GM12865 (cell line): ENCODE data around the gene SERTM2.

Experiments used
- DNase-seq: peaks from one replicate; pipeline ENCODE4 v3.0.0; 2010; ENCODE audit warnings: low read depth
- H3K4me3 ChIP-seq: 2 replicates; pipeline ENCODE4 v1.5.1; 2011; ENCODE audit warnings: mild to moderate bottlenecking, low read depth, low read length, control low read depth
- TF ChIP-seq, protein P1 (sequence below): IDR thresholded peaks from 2 replicates; pipeline ENCODE4 v1.5.1; 2011; ENCODE audit warnings: low read length, control low read depth, low read depth, inconsistent platforms; ENCODE audit not compliant: insufficient read depth; ENCODE audit errors: missing control alignments

Gene SERTM2

DNA sequence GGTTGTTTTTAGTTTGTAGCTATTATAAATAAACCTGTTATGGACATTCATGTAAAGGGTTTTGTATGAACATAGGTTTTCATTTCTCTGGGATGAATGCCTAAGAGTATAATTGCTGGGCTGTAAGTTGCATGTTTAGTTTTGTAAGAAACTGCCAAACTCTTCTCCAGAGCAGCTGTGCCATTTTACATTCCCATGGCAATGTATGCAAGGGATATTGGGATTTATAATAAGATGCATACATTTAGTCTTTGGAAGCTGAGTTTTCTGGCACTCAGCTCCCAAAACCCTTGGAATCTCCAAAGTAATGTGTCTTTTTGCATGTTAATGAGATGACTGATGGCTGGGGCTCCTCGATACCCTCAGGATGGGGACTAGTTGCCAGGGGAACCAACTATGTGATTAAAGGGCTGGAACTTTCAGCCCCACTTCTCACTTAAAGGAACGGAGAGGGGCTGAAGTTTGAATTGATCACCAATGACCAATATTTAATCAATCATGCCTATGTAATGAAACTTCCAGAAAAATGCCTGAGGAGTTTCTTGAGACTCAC lies 44.0 kb downstream of the SERTM2 start:
- DNase-seq: no peak
- no peak overlapping the region for H3K4me3 ChIP-seq
- TF ChIP-seq, protein P1, sequence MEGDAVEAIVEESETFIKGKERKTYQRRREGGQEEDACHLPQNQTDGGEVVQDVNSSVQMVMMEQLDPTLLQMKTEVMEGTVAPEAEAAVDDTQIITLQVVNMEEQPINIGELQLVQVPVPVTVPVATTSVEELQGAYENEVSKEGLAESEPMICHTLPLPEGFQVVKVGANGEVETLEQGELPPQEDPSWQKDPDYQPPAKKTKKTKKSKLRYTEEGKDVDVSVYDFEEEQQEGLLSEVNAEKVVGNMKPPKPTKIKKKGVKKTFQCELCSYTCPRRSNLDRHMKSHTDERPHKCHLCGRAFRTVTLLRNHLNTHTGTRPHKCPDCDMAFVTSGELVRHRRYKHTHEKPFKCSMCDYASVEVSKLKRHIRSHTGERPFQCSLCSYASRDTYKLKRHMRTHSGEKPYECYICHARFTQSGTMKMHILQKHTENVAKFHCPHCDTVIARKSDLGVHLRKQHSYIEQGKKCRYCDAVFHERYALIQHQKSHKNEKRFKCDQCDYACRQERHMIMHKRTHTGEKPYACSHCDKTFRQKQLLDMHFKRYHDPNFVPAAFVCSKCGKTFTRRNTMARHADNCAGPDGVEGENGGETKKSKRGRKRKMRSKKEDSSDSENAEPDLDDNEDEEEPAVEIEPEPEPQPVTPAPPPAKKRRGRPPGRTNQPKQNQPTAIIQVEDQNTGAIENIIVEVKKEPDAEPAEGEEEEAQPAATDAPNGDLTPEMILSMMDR: no peak

DNA sequence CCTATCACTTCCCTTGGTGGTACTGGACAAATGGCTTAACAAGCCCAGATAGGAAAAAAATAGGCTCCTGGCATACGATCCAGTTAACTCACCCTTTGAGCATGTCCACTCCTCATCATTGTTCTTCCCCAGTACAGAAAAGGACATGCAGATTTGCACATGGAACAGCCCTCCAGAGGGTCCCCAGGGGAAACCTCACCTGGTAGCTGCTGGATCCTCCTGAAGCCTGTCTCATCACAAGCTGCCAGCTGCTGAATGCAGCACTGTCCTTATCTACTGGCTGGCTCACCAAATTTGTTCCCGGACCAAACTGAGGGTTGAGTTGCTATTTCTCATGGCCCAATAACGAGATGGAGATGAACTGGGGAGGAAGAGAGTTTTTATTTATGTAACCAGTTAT lies 49.4 kb downstream of the SERTM2 start:
- no peak for DNase-seq
- H3K4me3 ChIP-seq: no peak overlapping the region
- TF ChIP-seq, protein P1: no peak

GRCh38 chrX:111561851-111562250 lies 50.4 kb downstream of the SERTM2 start:
- no peak for DNase-seq
- no peak overlapping the region for H3K4me3 ChIP-seq
- TF ChIP-seq, protein P1: no peak

GRCh38 chrX:111567542-111568255 lies 56.3 kb downstream of the SERTM2 start:
- TF ChIP-seq, protein P1: no peak
- DNase-seq: no peak
- no peak overlapping the region for H3K4me3 ChIP-seq

GRCh38 chrX:111568354-111568753 lies 56.9 kb downstream of the SERTM2 start:
- TF ChIP-seq, protein P1: peak; percentile 14
- DNase-seq: no peak
- H3K4me3 ChIP-seq: no peak overlapping the region

- no peak overlapping the region for H3K4me3 ChIP-seq
- TF ChIP-seq, protein P1: no peak
- no peak for DNase-seq
Observed at GRCh38 chrX:111568817-111569216, 57.4 kb downstream of the SERTM2 start.
